Mesendoderm (in vitro differentiated cells): ENCODE results near the gene FECH.
A peak's percentile ranks its signal among the peaks of the same experiment; 100 is the strongest.

Experiments used
- DNase-seq: peaks from one replicate; pipeline ENCODE4 v3.0.0; 2013
- H2AK5ac ChIP-seq: 2 replicates; pipeline ENCODE4 v1.6.1; 2013; ENCODE audit warnings: low read length, inconsistent platforms
- H2BK120ac ChIP-seq: 2 replicates; pipeline ENCODE4 v1.6.1; 2013; ENCODE audit warnings: low read depth, mild to moderate bottlenecking, low read length, moderate library complexity, mixed read lengths
- H2BK15ac ChIP-seq: replicated peaks from 2 replicates; pipeline ENCODE4 v1.6.1; 2013; ENCODE audit warnings: low read depth, mild to moderate bottlenecking, moderate library complexity
- H2BK5ac ChIP-seq: 2 replicates; pipeline ENCODE4 v1.6.1; 2013; ENCODE audit warnings: low read length, inconsistent platforms
- H3K18ac ChIP-seq: 2 replicates; pipeline ENCODE4 v1.6.1; 2013; ENCODE audit warnings: mild to moderate bottlenecking, low read length, mixed read lengths
- H3K23ac ChIP-seq: one replicate; pipeline ENCODE4 v1.6.1; 2013; ENCODE audit warnings: low read length
- H3K27ac ChIP-seq: 2 replicates; pipeline ENCODE4 v1.5.1; 2013; ENCODE audit warnings: low read depth, mild to moderate bottlenecking, inconsistent platforms, low read length, moderate library complexity
- H3K27me3 ChIP-seq: 2 replicates; pipeline ENCODE4 v1.6.1; 2013; ENCODE audit warnings: low read length, control low read depth, mild to moderate bottlenecking, inconsistent platforms; ENCODE audit not compliant: insufficient read depth, poor library complexity
- H3K36me3 ChIP-seq: 2 replicates; pipeline ENCODE4 v1.6.1; 2013; ENCODE audit warnings: low read length, inconsistent platforms; ENCODE audit not compliant: control insufficient read depth, insufficient read depth
- H3K4ac ChIP-seq: one replicate; pipeline ENCODE4 v1.6.1; 2013; ENCODE audit warnings: low read depth, mild to moderate bottlenecking, low read length, moderate library complexity
- H3K4me1 ChIP-seq: 2 replicates; pipeline ENCODE4 v1.6.1; 2013; ENCODE audit warnings: low read depth, low read length, inconsistent platforms; ENCODE audit not compliant: control insufficient read depth
- H3K4me2 ChIP-seq: 2 replicates; pipeline ENCODE4 v1.6.1; 2013; ENCODE audit warnings: low read length
- H3K4me3 ChIP-seq: 2 replicates; pipeline ENCODE4 v1.5.1; 2013; ENCODE audit warnings: mild to moderate bottlenecking, low read length
- H3K56ac ChIP-seq: one replicate; pipeline ENCODE4 v1.6.1; 2013; ENCODE audit warnings: low read length
- H3K79me1 ChIP-seq: 2 replicates; pipeline ENCODE4 v1.6.1; 2013; ENCODE audit warnings: low read length, inconsistent platforms
- H3K79me2 ChIP-seq: 2 replicates; pipeline ENCODE4 v1.6.1; 2013; ENCODE audit warnings: mild to moderate bottlenecking, low read length; ENCODE audit not compliant: control insufficient read depth, insufficient read depth
- H3K9ac ChIP-seq: 2 replicates; pipeline ENCODE4 v1.6.1; 2013; ENCODE audit warnings: low read length, inconsistent platforms
- H4K5ac ChIP-seq: one replicate; pipeline ENCODE4 v1.6.1; 2013; ENCODE audit warnings: low read length
- H4K8ac ChIP-seq: one replicate; pipeline ENCODE4 v1.6.1; 2013; ENCODE audit warnings: low read depth, mild to moderate bottlenecking, control low read depth, low read length, moderate library complexity
- WGBS: extraction: QIAGEN DNeasy Blood & Tissue Kit; methylation state at CpG from one replicate; pipeline ENCODE4 v1.1.7; 2013; ENCODE audit warnings: low lambda C conversion rate, missing lambda C conversion rate; ENCODE audit not compliant: insufficient coverage; ENCODE audit errors: extremely low coverage; 5-methylcytosine and 5-hydroxymethylcytosine counted together

FECH gene

GRCh38 chr18:57630002-57630753, 43.7 kb upstream of the FECH start:
- H4K5ac ChIP-seq: no peak overlapping the region
- H3K4me1 ChIP-seq: no peaks in the 10 kb centered on the region
- peak overlapping the region; percentile 87 for H3K56ac ChIP-seq
- no peak overlapping the region for H4K8ac ChIP-seq
- H3K27ac ChIP-seq: no peak overlapping the region
- H2BK15ac ChIP-seq: no peak overlapping the region
- no peak overlapping the region for H2BK120ac ChIP-seq
- H2BK5ac ChIP-seq: no peak overlapping the region
- H3K9ac ChIP-seq: peak overlapping the region; percentile 68
- no CpG with 5 or more reads among the region's 52 CpGs for WGBS
- H3K27me3 ChIP-seq: no peaks in the 10 kb centered on the region
- H3K4me2 ChIP-seq: peak overlapping the region; percentile 39
- no peaks in the 10 kb centered on the region for H3K36me3 ChIP-seq
- peak; percentile 97 for DNase-seq
- no peak overlapping the region for H3K4ac ChIP-seq
- no peak overlapping the region for H2AK5ac ChIP-seq
- H3K4me3 ChIP-seq: peak overlapping the region; percentile 13
- no peak overlapping the region for H3K18ac ChIP-seq
- no peaks in the 10 kb centered on the region for H3K79me1 ChIP-seq
- H3K79me2 ChIP-seq: no peaks in the 10 kb centered on the region
- H3K23ac ChIP-seq: no peak overlapping the region

DNA sequence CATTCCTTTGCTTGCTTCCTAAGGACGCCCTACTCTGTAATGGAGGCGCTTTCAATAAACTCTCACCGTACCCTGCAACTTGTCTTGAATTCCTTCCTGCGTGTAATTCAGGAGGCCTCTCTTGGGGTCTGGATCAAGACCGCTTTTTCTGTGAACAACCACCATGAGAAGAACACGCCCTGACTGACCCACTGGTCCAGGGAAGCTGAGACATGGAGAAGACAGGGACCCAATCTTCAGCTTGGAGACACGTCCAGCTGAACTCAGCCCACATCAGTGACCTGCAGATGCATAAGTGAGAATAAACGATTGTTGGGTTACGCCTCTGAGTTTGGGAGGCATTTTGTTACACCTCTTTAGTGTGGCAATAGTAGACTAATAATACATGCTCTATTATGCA, 42.9 kb upstream of the FECH start:
- Histone ChIP-seq H2BK120ac (no peak overlapping the region), H3K27me3 (no peaks in the 10 kb centered on the region), H3K36me3 (no peaks in the 10 kb centered on the region), H3K9ac (no peak overlapping the region), H3K4me3 (no peak overlapping the region), H3K18ac (no peak overlapping the region), H3K79me2 (no peaks in the 10 kb centered on the region), H3K23ac (no peak overlapping the region), H3K56ac (peak overlapping the region; percentile 2), H4K8ac (no peak overlapping the region), H3K79me1 (no peaks in the 10 kb centered on the region), H2BK15ac (no peak overlapping the region), H3K27ac (no peak overlapping the region), H4K5ac (no peak overlapping the region), H3K4me1 (no peaks in the 10 kb centered on the region), H3K4me2 (no peak overlapping the region), H2BK5ac (no peak overlapping the region), H3K4ac (no peak overlapping the region), H2AK5ac (no peak overlapping the region)
- WGBS: no CpG with 5 or more reads among the region's 9 CpGs
- DNase-seq: no peak

DNA sequence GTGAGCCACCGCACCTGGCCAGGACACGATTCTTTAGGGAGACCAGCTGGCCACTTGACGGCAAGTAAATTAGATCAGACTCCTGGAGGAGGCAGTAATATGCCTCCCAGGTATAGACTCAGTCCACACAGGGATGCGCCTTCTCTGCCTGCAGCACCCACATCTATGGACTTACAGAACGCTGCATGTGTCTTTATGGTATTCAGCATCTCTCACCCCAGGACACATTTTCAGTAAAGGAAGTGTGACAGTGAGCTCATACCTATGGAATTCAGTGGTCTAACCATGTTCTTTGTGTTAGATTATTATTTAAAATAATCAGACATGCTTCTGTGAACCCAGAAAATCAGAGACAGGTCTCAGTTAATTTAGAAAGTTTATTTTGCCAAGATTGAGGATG, 41.0 kb upstream of the FECH start:
- Histone ChIP-seq H3K23ac (no peak overlapping the region), H3K18ac (no peak overlapping the region), H3K27ac (no peak overlapping the region), H3K4me1 (no peaks in the 10 kb centered on the region), H2BK15ac (no peak overlapping the region), H3K79me2 (no peaks in the 10 kb centered on the region), H3K27me3 (no peaks in the 10 kb centered on the region), H4K8ac (no peak overlapping the region), H3K36me3 (no peaks in the 10 kb centered on the region), H2BK120ac (no peak overlapping the region), H3K4me3 (no peak overlapping the region), H3K9ac (no peak overlapping the region), H2AK5ac (no peak overlapping the region), H3K4me2 (no peak overlapping the region), H3K4ac (no peak overlapping the region), H3K56ac (peak overlapping the region; percentile 15), H2BK5ac (no peak overlapping the region), H4K5ac (no peak overlapping the region), H3K79me1 (no peaks in the 10 kb centered on the region)
- DNase-seq: peak; percentile 74
- no CpG with 5 or more reads among the region's 5 CpGs for WGBS

- H2BK15ac ChIP-seq: no peak overlapping the region
- no peak overlapping the region for H3K56ac ChIP-seq
- DNase-seq: peak; percentile 21
- peaks cover 10% of the 10 kb centered on the region for H3K79me2 ChIP-seq
- no peak overlapping the region for H3K23ac ChIP-seq
- H3K18ac ChIP-seq: no peak overlapping the region
- H3K4ac ChIP-seq: no peak overlapping the region
- H3K27ac ChIP-seq: no peak overlapping the region
- H3K4me3 ChIP-seq: no peak overlapping the region
- no peak overlapping the region for H3K9ac ChIP-seq
- H3K27me3 ChIP-seq: no peaks in the 10 kb centered on the region
- WGBS: no CpG with 5 or more reads among the region's 4 CpGs
- H4K8ac ChIP-seq: no peak overlapping the region
- no peak overlapping the region for H2AK5ac ChIP-seq
- H3K4me2 ChIP-seq: no peak overlapping the region
- H2BK5ac ChIP-seq: no peak overlapping the region
- H4K5ac ChIP-seq: no peak overlapping the region
- peaks cover 1% of the 10 kb centered on the region for H3K79me1 ChIP-seq
- no peak overlapping the region for H2BK120ac ChIP-seq
- H3K4me1 ChIP-seq: no peaks in the 10 kb centered on the region
- H3K36me3 ChIP-seq: no peaks in the 10 kb centered on the region
Observed at GRCh38 chr18:57624988-57625387, 38.5 kb upstream of the FECH start.

GRCh38 chr18:57621246-57621604, 34.7 kb upstream of the FECH start:
- no CpG with 5 or more reads among the region's 20 CpGs for WGBS

GRCh38 chr18:57619876-57620275, 33.4 kb upstream of the FECH start:
- H3K23ac ChIP-seq: no peak overlapping the region
- H3K4me1 ChIP-seq: no peaks in the 10 kb centered on the region
- no peak overlapping the region for H2BK120ac ChIP-seq
- H3K18ac ChIP-seq: no peak overlapping the region
- peaks cover 7% of the 10 kb centered on the region for H3K79me1 ChIP-seq
- H3K4ac ChIP-seq: no peak overlapping the region
- H3K9ac ChIP-seq: no peak overlapping the region
- no peak overlapping the region for H2BK5ac ChIP-seq
- H3K4me3 ChIP-seq: no peak overlapping the region
- no peak overlapping the region for H3K27ac ChIP-seq
- DNase-seq: no peak
- no peaks in the 10 kb centered on the region for H3K27me3 ChIP-seq
- no peak overlapping the region for H2BK15ac ChIP-seq
- no peak overlapping the region for H4K8ac ChIP-seq
- H3K56ac ChIP-seq: no peak overlapping the region
- no peak overlapping the region for H4K5ac ChIP-seq
- WGBS: no CpG with 5 or more reads among the region's 3 CpGs
- H3K4me2 ChIP-seq: no peak overlapping the region
- no peak overlapping the region for H2AK5ac ChIP-seq
- peaks cover 2% of the 10 kb centered on the region for H3K36me3 ChIP-seq
- peaks cover 25% of the 10 kb centered on the region for H3K79me2 ChIP-seq

More at GRCh38 chr18:57621246-57621604, 34.7 kb upstream of the FECH start:
- Histone ChIP-seq H3K4ac (peak overlapping the region; percentile 87), H2BK120ac (no peak overlapping the region), H2BK15ac (no peak overlapping the region), H4K8ac (no peak overlapping the region), H3K4me2 (peak overlapping the region; percentile 58), H4K5ac (no peak overlapping the region), H3K36me3 (no peaks in the 10 kb centered on the region), H2BK5ac (no peak overlapping the region), H3K27ac (no peak overlapping the region), H3K79me1 (peaks cover 7% of the 10 kb centered on the region), H3K23ac (no peak overlapping the region), H3K9ac (peak overlapping the region; percentile 91), H3K4me1 (no peaks in the 10 kb centered on the region), H3K27me3 (no peaks in the 10 kb centered on the region), H3K79me2 (peaks cover 25% of the 10 kb centered on the region), H2AK5ac (no peak overlapping the region), H3K18ac (peak overlapping the region; percentile 24), H3K56ac (peak overlapping the region; percentile 98), H3K4me3 (peak overlapping the region; percentile 85)
- no peak for DNase-seq
